GM12865 (cell line): Measurements from ENCODE around the gene NELFB.

Source experiments
- DNase-seq: peaks from one replicate; pipeline ENCODE4 v3.0.0; 2010; ENCODE audit warnings: low read depth
- H3K4me3 ChIP-seq: 2 replicates; pipeline ENCODE4 v1.5.1; 2011; ENCODE audit warnings: mild to moderate bottlenecking, low read depth, low read length, control low read depth
- CTCF ChIP-seq: IDR thresholded peaks from 2 replicates; pipeline ENCODE4 v1.5.1; 2011; ENCODE audit warnings: low read length, control low read depth, low read depth, inconsistent platforms; ENCODE audit not compliant: insufficient read depth; ENCODE audit errors: missing control alignments

NELFB gene

GRCh38 chr9:137254624-137255447 lies at the start of gene NELFB:
Gene NELFB, plus strand, starts transcription at chr9:137255327.
- peak within 1 kb of the TSS; percentile 88 for H3K4me3 ChIP-seq
- no peak for TF ChIP-seq CTCF
- DNase-seq: peak; percentile 94

GRCh38 chr9:137206602-137207001 lies 48.5 kb upstream of the NELFB start:
- no peak for DNase-seq
- no peak for TF ChIP-seq CTCF

GRCh38 chr9:137211532-137211931 lies 43.6 kb upstream of the NELFB start:
- no peak overlapping the region for H3K4me3 ChIP-seq
- no peak for DNase-seq
- no peak for TF ChIP-seq CTCF

More at GRCh38 chr9:137206602-137207001, 48.5 kb upstream of the NELFB start:
- H3K4me3 ChIP-seq: peak overlapping the region; percentile 86

GRCh38 chr9:137212520-137212919 lies 42.6 kb upstream of the NELFB start:
- TF ChIP-seq CTCF: no peak
- DNase-seq: no peak
- no peak overlapping the region for H3K4me3 ChIP-seq

GRCh38 chr9:137213160-137214060 lies 41.7 kb upstream of the NELFB start:
- DNase-seq: no peak

GRCh38 chr9:137214620-137215019 lies 40.5 kb upstream of the NELFB start:
- TF ChIP-seq CTCF: no peak
- DNase-seq: no peak
- no peak overlapping the region for H3K4me3 ChIP-seq

More at GRCh38 chr9:137213160-137214060, 41.7 kb upstream of the NELFB start:
- TF ChIP-seq CTCF: no peak
- H3K4me3 ChIP-seq: no peak overlapping the region
